T-helper 1 cell treated with Interleukin-12 subunit alpha and Interleukin-12 subunit beta and Interleukin-4 antibody, amounts not matched to agents 30 μg/mL and 1 μg/mL, for 36 hours (primary cell): ENCODE results near the gene HSD17B12.
A peak's percentile ranks its signal among the peaks of the same experiment; 100 is the strongest.
"Not testable (repeated sequence)": the region's sequence is repeated elsewhere in the genome, so short reads cannot be mapped to it uniquely, and the experiment has no call there.

Source experiments
- H3K27ac Mint-ChIP-seq: one replicate; pipeline ENCODE4 v1.8.0; 2021; ENCODE audit warnings: mild to moderate bottlenecking, mixed read lengths
- H3K27me3 Mint-ChIP-seq: one replicate; pipeline ENCODE4 v1.8.0; 2021; ENCODE audit warnings: low read depth, mixed read lengths
- H3K36me3 Mint-ChIP-seq: one replicate; pipeline ENCODE4 v1.8.0; 2021; ENCODE audit warnings: low read depth, mixed read lengths
- H3K4me1 Mint-ChIP-seq: one replicate; pipeline ENCODE4 v1.8.0; 2021; ENCODE audit warnings: low read depth, mixed read lengths
- H3K4me3 Mint-ChIP-seq: one replicate; pipeline ENCODE4 v1.8.0; 2021; ENCODE audit warnings: mild to moderate bottlenecking, moderate library complexity, mixed read lengths
- H3K9me3 Mint-ChIP-seq: one replicate; pipeline ENCODE4 v1.8.0; 2021; ENCODE audit warnings: mixed read lengths

Gene HSD17B12

DNA sequence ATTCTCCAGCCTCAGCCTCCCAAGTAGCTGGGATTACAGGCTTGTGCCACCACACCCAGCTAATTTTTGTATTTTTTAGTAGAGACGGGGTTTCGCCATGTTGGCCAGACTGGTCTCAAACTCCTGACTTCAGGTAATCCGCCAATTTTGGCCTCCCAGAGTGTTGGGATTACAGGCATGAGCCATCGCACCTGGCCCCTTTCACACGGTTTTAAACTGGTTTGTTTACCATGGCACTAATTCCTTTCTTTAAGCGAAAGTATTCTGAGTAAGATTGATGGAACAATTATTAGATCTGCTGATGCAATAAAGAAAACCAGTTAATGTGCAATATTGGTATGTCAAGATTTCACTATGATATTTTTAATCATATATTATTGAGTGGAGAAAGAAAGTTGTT, 9.3 kb upstream of the HSD17B12 start:
- not testable (repeated sequence) for H3K27ac Mint-ChIP-seq, H3K36me3 Mint-ChIP-seq, H3K9me3 Mint-ChIP-seq, H3K4me1 Mint-ChIP-seq, H3K4me3 Mint-ChIP-seq
- H3K27me3 Mint-ChIP-seq = peaks cover 20% of the 10 kb centered on the region

DNA sequence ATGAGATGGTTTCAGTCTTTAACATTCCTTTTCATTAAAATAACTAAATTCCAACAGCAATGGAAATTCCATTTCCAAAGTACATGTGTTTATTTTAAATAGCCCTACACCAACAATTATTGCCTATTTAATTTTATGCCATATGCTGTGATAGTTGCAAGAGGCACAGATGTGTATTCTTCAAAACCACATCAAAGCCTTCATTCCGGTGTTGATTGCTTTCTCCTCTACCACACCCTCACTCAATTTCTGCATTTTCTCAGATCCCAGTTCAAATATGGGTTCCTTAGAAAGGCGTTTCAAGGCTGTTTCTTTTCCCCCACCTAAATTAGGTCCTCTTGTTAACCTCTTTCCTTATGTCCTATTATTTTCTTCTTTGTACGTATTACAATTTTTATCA, 6.0 kb upstream of the HSD17B12 start:
- Mint-ChIP-seq H3K27ac (no peak overlapping the region), H3K27me3 (peaks cover 16% of the 10 kb centered on the region), H3K36me3 (no peaks in the 10 kb centered on the region), H3K9me3 (peaks cover 11% of the 10 kb centered on the region), H3K4me1 (peaks cover 4% of the 10 kb centered on the region), H3K4me3 (no peak overlapping the region)

- no peak overlapping the region for H3K4me3 Mint-ChIP-seq
- peaks cover 17% of the 10 kb centered on the region for H3K4me1 Mint-ChIP-seq
- H3K36me3 Mint-ChIP-seq = peaks cover 4% of the 10 kb centered on the region
- H3K27ac Mint-ChIP-seq = no peak overlapping the region
- peaks cover 15% of the 10 kb centered on the region for H3K9me3 Mint-ChIP-seq
- peaks cover 14% of the 10 kb centered on the region for H3K27me3 Mint-ChIP-seq
Observed at GRCh38 chr11:43676933-43677332, 3.6 kb upstream of the HSD17B12 start.

GRCh38 chr11:43681401-43681942, 934 bp downstream of the HSD17B12 start:
- no peaks in the 10 kb centered on the region for H3K27me3 Mint-ChIP-seq
- H3K4me3 Mint-ChIP-seq = peak overlapping the region; percentile 92
- peaks cover 37% of the 10 kb centered on the region for H3K4me1 Mint-ChIP-seq
- peaks cover 15% of the 10 kb centered on the region for H3K9me3 Mint-ChIP-seq
- peak overlapping the region; percentile 99 for H3K27ac Mint-ChIP-seq
- H3K36me3 Mint-ChIP-seq = peaks cover 34% of the 10 kb centered on the region

- Mint-ChIP-seq H3K36me3 (peaks cover 34% of the 10 kb centered on the region), H3K9me3 (peaks cover 15% of the 10 kb centered on the region), H3K4me3 (peak overlapping the region; percentile 92), H3K4me1 (peaks cover 38% of the 10 kb centered on the region), H3K27ac (peak overlapping the region; percentile 99)
- not testable (repeated sequence) for H3K27me3 Mint-ChIP-seq
Observed at GRCh38 chr11:43682081-43682480, 1.5 kb downstream of the HSD17B12 start.

- Mint-ChIP-seq H3K4me3 (no peak overlapping the region), H3K36me3 (peaks cover 43% of the 10 kb centered on the region), H3K27me3 (no peaks in the 10 kb centered on the region), H3K9me3 (no peaks in the 10 kb centered on the region), H3K4me1 (peaks cover 42% of the 10 kb centered on the region), H3K27ac (no peak overlapping the region)
Observed at GRCh38 chr11:43685440-43685839, 4.9 kb downstream of the HSD17B12 start.

GRCh38 chr11:43686207-43686606, 5.7 kb downstream of the HSD17B12 start:
- no peaks in the 10 kb centered on the region for H3K9me3 Mint-ChIP-seq
- H3K27me3 Mint-ChIP-seq = no peaks in the 10 kb centered on the region
- peaks cover 46% of the 10 kb centered on the region for H3K36me3 Mint-ChIP-seq
- no peak overlapping the region for H3K4me3 Mint-ChIP-seq
- no peak overlapping the region for H3K27ac Mint-ChIP-seq
- peaks cover 43% of the 10 kb centered on the region for H3K4me1 Mint-ChIP-seq

GRCh38 chr11:43687120-43687791, 6.7 kb downstream of the HSD17B12 start:
- Mint-ChIP-seq H3K4me1 (peaks cover 41% of the 10 kb centered on the region), H3K9me3 (no peaks in the 10 kb centered on the region), H3K36me3 (peaks cover 43% of the 10 kb centered on the region), H3K4me3 (no peak overlapping the region), H3K27ac (no peak overlapping the region), H3K27me3 (no peaks in the 10 kb centered on the region)

DNA sequence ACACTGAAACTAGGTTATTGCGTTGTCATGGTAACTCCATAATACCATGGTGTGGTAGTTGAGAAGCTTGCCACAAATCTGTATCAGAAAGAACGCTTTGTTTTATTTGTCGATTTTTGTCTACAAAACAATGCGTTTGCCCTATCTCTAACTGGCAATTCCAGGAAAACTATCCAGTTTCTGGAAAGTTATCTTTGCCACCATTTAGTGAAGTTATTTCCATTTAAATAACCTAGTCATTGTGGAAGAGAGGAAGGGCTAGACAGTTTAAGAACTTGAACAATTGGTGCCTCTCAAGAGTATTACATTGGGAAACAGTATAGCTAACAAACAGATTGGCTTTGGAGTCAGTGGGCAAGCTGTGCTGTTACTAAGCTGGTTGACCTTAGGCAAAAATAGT, 7.9 kb downstream of the HSD17B12 start:
- H3K4me1 Mint-ChIP-seq = peaks cover 34% of the 10 kb centered on the region
- no peak overlapping the region for H3K27ac Mint-ChIP-seq
- H3K4me3 Mint-ChIP-seq = no peak overlapping the region
- no peaks in the 10 kb centered on the region for H3K27me3 Mint-ChIP-seq
- no peaks in the 10 kb centered on the region for H3K9me3 Mint-ChIP-seq
- peaks cover 42% of the 10 kb centered on the region for H3K36me3 Mint-ChIP-seq

DNA sequence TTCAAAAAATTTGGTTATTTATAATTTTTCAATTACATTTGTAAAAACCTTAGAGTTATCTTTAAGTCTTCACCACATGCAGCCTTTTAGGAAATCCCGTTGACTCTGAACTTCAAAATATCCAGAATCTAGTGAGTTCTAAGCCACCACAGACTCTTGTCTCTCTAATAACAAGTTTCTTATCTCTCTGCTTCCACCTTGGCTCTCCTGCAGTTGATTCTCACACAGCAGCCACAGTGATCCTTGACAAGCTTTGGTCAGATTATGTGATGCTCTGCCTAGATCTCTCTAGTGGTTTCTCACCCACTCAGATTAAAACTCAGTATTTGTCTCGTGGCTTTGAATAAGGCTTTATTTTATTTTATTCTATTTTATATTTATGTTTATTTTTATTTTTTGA, 8.6 kb downstream of the HSD17B12 start:
- no peak overlapping the region for H3K27ac Mint-ChIP-seq
- H3K4me3 Mint-ChIP-seq = no peak overlapping the region
- H3K36me3 Mint-ChIP-seq = peaks cover 37% of the 10 kb centered on the region
- no peaks in the 10 kb centered on the region for H3K27me3 Mint-ChIP-seq
- H3K4me1 Mint-ChIP-seq = peaks cover 31% of the 10 kb centered on the region
- H3K9me3 Mint-ChIP-seq = no peaks in the 10 kb centered on the region

DNA sequence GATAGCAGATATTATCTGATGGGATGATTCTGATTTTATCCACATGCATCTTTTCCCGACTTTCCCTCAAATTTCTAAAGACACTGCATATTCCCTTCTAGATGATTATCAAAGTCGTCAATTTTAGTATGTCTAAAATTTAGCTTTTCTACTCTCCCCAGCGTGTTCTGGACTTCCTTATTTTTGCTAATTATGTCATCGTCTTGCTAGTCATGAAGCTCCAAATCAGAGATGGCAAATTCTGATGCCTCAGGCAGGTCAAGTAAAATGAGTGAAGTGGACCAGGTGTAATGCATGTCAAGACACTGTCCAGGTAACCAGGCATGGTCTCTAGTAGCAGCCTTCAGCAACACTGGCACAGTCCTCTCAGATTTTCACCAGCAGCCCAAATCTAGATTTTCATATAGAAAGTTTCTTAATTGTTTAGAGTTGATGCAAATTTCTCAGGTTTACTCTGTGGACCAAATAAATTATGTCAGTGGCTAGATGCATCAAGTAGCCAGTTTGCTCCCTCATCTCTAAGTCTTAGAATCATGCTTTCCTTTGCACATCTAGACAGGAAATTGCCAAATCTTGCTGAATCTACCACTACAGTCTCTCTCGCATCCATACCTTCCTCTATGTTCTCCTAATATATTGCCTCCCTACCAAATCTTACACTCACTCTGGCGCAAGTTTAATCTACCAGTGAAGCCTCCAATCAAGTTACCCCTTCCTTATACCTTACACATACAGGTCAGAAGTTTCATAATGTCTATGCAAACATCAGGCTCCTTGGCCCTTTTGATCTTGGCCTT, 10.6 kb downstream of the HSD17B12 start:
- H3K4me1 Mint-ChIP-seq = peaks cover 22% of the 10 kb centered on the region
- no peaks in the 10 kb centered on the region for H3K9me3 Mint-ChIP-seq
- no peak overlapping the region for H3K27ac Mint-ChIP-seq
- no peaks in the 10 kb centered on the region for H3K27me3 Mint-ChIP-seq
- H3K36me3 Mint-ChIP-seq = peaks cover 23% of the 10 kb centered on the region
- H3K4me3 Mint-ChIP-seq = no peak overlapping the region

- Mint-ChIP-seq H3K9me3 (no peaks in the 10 kb centered on the region), H3K27me3 (no peaks in the 10 kb centered on the region), H3K36me3 (peaks cover 22% of the 10 kb centered on the region), H3K27ac (no peak overlapping the region), H3K4me1 (peaks cover 21% of the 10 kb centered on the region), H3K4me3 (no peak overlapping the region)
Observed at GRCh38 chr11:43691806-43692205, 11.3 kb downstream of the HSD17B12 start.

- H3K27me3 Mint-ChIP-seq = no peaks in the 10 kb centered on the region
- no peak overlapping the region for H3K27ac Mint-ChIP-seq
- no peak overlapping the region for H3K4me3 Mint-ChIP-seq
Observed at GRCh38 chr11:43693069-43693468, 12.5 kb downstream of the HSD17B12 start.

GRCh38 chr11:43693731-43694130, 13.2 kb downstream of the HSD17B12 start:
- Mint-ChIP-seq H3K36me3 (peaks cover 19% of the 10 kb centered on the region), H3K27ac (no peak overlapping the region), H3K9me3 (no peaks in the 10 kb centered on the region), H3K27me3 (no peaks in the 10 kb centered on the region), H3K4me3 (no peak overlapping the region), H3K4me1 (peaks cover 16% of the 10 kb centered on the region)

More at GRCh38 chr11:43693069-43693468, 12.5 kb downstream of the HSD17B12 start:
- Mint-ChIP-seq H3K9me3 (no peaks in the 10 kb centered on the region), H3K36me3 (peaks cover 19% of the 10 kb centered on the region), H3K4me1 (peaks cover 16% of the 10 kb centered on the region)

DNA sequence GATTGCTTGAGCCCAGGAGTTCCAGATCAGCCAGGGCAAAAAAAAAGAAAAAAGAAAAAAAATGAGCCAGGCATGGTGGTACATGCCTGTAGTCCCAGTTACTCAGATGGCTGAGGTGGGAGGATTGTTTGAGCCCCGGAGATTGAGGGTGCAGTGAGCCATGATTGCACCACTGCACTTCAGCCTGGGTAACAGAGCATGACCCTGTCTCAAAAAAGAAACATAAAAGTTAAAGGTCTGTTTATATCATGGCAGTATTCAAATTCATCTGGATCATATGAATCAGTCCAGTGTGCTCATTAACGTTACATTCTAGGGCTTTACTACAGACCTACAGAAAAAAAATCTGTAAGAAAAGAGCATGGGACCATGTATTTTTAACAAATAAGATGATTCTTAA, 13.9 kb downstream of the HSD17B12 start:
- no peak overlapping the region for H3K27ac Mint-ChIP-seq
- H3K4me1 Mint-ChIP-seq = peaks cover 16% of the 10 kb centered on the region

More for the DNA sequence above, 13.9 kb downstream of the HSD17B12 start:
- Mint-ChIP-seq H3K9me3 (no peaks in the 10 kb centered on the region), H3K27me3 (no peaks in the 10 kb centered on the region), H3K4me3 (no peak overlapping the region), H3K36me3 (peaks cover 17% of the 10 kb centered on the region)
